ENCODE measurements around the gene TREML1.

DNA sequence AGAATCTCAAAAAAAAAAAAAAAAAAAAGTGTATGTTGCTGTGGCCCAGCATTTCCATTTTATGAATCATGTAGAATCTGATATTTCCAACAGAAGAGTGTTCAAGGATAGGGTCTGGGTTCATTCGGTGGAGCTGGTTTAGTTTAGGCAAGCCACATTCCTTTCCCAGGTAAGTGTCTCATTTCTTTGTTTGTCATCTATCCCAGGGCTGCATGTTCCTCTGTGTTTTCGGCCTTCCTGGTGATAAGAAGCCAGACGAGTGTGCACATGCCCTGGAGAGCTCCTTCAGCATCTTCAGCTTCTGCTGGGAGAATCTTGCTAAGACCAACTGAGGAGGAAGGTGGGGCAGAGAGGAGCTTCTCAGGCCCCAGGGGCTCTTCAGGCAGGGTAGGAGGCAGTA lies 43.1 kb downstream of the TREML1 start:
- TF ChIP-seq EZH2phosphoT487 (IDR thresholded peaks at IDR 0.05; ENCODE audit: insufficient read depth, low read depth) (no peak), EZH2 (IDR thresholded peaks at IDR 0.05; ENCODE audit: insufficient read depth, poor library complexity, severe bottlenecking) (no peak)
